LNCaP clone FGC (cell line): ENCODE results near the gene KMT2E.
"Not testable (repeated sequence)": the region's sequence is repeated elsewhere in the genome, so short reads cannot be mapped to it uniquely, and the experiment has no call there.

Experiments used
- DNase-seq: peaks from one replicate; pipeline ENCODE4 v3.0.0-alpha.2; 2011; ENCODE audit warnings: low read depth
- H3K4me3 ChIP-seq: 2 replicates; pipeline ENCODE4 v1.5.1; 2011; ENCODE audit warnings: mild to moderate bottlenecking, low read depth, low read length, control low read depth
- CTCF ChIP-seq: IDR thresholded peaks from 2 replicates; pipeline ENCODE4 v1.5.1; 2012; ENCODE audit warnings: mild to moderate bottlenecking; ENCODE audit not compliant: control insufficient read depth, insufficient read depth; ENCODE audit errors: extremely low read depth

KMT2E gene

GRCh38 chr7:104983076-104983577 is 30.9 kb upstream of the KMT2E start:
- no peak for TF ChIP-seq CTCF
- H3K4me3 ChIP-seq, result peak overlapping the region; percentile 70
- no peak for DNase-seq

- no peak for DNase-seq
- H3K4me3 ChIP-seq, result peak overlapping the region; percentile 70
- peak; percentile 55 for TF ChIP-seq CTCF
These were observed 30.1 kb upstream of the KMT2E start for GRCh38 chr7:104983578-104984539.

GRCh38 chr7:104984585-104985258 is 29.3 kb upstream of the KMT2E start:
- no peak for DNase-seq
- no peak for TF ChIP-seq CTCF
- H3K4me3 ChIP-seq, result peak overlapping the region; percentile 70

- no peak for TF ChIP-seq CTCF
- H3K4me3 ChIP-seq, result no peak overlapping the region
- DNase-seq, result no peak
These were observed 28.8 kb upstream of the KMT2E start for GRCh38 chr7:104985259-104985617.

GRCh38 chr7:104986628-104987259 is 27.3 kb upstream of the KMT2E start:
- no peak for TF ChIP-seq CTCF

GRCh38 chr7:104987403-104987802 is 26.6 kb upstream of the KMT2E start:
- not testable (repeated sequence) for DNase-seq, H3K4me3 ChIP-seq

More at GRCh38 chr7:104986628-104987259, 27.3 kb upstream of the KMT2E start:
- DNase-seq, result no peak
- no peak overlapping the region for H3K4me3 ChIP-seq

GRCh38 chr7:104990983-104991382 is 23.0 kb upstream of the KMT2E start:
- H3K4me3 ChIP-seq, result no peak overlapping the region
- no peak for TF ChIP-seq CTCF
- no peak for DNase-seq
